GM19468 (cell line): ENCODE results near the gene ZNF428.
"Not testable (repeated sequence)": the region's sequence is repeated elsewhere in the genome, so short reads cannot be mapped to it uniquely, and the experiment has no call there.

Experiments
- ATAC-seq: cut with Tn5 transposase; IDR thresholded peaks from one replicate; pipeline ENCODE4 v1.9.1; 2021; ENCODE audit warnings: mild to moderate bottlenecking, moderate library complexity, moderate number of reproducible peaks; ENCODE audit not compliant: unreplicated experiment; ENCODE audit errors: extremely low read depth

ZNF428 gene

GRCh38 chr19:43622070-43622469, 2.6 kb upstream of the ZNF428 start:
- no peak for ATAC-seq

GRCh38 chr19:43620061-43621001, 902 bp upstream of the ZNF428 start:
- ATAC-seq: no peak

- no peak for ATAC-seq
Observed at GRCh38 chr19:43618921-43619261, 538 bp downstream of the ZNF428 start.

- no peak for ATAC-seq
Observed at GRCh38 chr19:43616954-43617353, 2.5 kb downstream of the ZNF428 start.

DNA sequence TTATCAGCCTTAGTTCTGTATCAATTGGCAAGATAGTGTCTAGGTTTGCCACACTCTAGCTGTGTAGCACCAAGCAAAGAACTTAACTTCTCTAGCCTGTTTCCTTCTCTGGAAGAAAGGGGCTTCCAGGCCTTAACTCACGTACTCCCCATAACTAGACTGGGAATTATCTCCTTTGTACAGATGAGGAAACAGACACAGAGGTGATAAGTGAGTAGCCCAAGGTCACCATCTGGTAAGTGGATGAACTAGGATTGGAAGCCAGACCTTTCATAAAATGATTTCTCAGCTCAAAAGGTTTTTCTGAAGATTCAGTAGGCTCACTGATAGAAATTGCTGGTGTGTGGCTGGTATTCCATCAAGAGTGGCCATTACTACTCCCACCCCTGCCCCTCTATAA, 3.1 kb downstream of the ZNF428 start:
- no peak for ATAC-seq

DNA sequence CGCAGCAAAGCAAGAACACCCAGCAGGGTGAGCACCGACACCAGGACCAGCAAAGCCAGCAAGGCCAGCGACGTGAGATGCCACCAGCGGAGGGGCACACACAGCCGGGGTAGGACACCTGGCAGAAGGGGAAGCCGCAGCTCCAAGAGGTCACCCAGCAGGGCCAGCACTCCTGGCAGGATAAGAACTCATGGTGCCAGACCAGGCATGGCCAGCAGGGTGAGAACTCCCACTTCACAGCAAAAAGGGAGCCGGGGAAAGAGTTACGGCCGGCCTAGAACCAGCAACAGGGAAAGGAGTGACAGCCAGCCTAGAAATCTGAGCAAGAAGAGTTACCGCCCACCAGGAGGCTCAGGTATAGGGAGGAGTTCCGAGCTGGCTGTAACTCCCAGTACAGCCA, 7.1 kb downstream of the ZNF428 start:
- ATAC-seq: no peak

- no peak for ATAC-seq
Observed at GRCh38 chr19:43611788-43612187, 7.6 kb downstream of the ZNF428 start, which contains the start of gene SRRM5. TSS of gene SRRM5 (plus strand) at chr19:43612088. CDS start at chr19:43612122, 34 bp downstream.

DNA sequence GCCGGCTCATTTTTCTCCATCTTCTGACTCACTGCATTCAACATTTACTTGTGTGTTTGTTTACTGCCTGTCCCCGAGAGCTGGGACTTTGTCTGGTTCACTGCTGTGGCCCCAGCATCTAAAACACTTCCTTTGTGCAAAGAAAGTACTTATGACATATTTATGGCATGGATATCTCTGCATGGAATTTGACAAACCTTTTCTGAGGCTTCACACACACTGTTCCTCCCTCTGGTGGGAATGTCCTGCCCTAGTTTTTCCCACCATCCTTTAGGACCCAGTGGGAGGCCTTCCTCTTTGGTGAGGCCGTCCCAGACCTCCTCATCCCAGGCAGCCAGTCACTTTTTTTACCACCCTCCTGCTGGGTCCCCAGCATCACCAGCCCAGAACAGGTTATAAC, 8.9 kb downstream of the ZNF428 start:
- ATAC-seq: no peak

DNA sequence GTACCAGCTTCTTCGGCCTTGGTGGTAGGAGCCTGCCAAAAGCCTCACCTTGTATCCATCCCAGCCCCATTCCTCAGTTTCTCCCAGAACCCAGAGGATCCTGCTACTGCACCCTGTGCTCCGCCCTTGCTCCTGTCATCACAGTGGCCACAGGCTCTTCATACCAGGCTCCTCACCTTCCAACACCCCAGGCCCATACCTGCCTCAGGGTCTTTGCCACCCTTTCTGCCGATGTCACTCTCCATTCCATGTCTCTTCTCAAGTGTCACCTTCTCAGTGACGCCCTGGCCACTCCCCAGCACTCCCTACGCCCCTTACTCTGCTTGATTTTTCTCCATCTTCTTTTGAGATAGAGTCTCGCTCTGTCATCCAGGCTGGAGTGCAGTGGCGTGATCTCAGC, 9.6 kb downstream of the ZNF428 start:
- no peak for ATAC-seq

GRCh38 chr19:43607238-43608205, 11.9 kb downstream of the ZNF428 start:
- no peak for ATAC-seq

- ATAC-seq: no peak
Observed at GRCh38 chr19:43606569-43607229, 12.7 kb downstream of the ZNF428 start.

DNA sequence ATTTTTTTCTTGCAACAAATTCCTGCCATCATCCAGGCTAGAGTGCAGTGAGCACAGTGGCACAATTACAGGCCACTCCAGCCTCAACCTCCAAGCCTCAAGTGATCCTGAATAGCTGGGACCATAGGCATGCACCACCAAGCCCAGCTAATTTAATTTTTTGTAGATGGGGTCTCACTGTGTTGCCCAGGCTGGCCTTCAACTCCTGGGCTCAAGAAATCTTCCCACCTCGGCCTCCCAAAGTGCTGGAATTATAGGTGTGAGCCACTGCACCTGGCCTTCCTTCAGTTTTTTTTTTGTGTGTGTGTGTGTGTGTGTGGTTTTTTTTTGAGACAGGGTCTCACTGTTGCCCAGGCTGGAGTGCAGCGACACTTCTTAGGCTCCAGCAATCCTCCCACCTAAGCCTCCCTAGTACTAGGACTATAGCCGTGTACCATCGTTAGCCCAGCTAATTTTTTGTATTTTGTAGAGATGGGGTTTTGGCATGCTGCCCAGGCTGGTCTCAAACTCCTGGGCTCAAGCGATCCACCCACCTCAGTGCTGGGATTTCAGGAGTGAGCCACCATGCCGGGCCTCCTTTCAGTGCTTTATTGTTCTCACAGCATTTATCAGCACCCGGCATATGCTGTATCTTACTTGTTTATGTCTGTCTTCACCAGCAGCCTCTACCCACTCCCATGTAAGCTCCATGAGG, 13.4 kb downstream of the ZNF428 start:
- no peak for ATAC-seq

DNA sequence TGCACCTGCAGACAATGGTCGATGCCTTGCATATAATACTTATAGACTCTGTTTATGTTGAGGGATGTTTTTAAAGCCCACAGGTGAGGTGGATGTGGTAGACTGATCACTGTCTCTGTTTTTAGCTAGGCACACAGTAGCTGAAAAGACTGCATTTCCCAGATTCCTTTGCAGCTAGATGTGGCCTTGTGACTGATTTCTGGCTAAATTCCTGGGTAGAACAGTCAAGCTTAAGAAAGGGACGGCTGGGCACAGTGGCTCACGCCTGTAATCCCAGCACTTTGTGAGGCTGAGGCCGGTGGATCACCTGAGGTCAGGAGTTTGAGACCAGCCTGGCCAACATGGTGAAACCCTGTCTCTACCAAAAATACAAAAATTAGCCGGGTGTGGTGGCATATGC, 19.1 kb downstream of the ZNF428 start:
- ATAC-seq: not testable (repeated sequence)

DNA sequence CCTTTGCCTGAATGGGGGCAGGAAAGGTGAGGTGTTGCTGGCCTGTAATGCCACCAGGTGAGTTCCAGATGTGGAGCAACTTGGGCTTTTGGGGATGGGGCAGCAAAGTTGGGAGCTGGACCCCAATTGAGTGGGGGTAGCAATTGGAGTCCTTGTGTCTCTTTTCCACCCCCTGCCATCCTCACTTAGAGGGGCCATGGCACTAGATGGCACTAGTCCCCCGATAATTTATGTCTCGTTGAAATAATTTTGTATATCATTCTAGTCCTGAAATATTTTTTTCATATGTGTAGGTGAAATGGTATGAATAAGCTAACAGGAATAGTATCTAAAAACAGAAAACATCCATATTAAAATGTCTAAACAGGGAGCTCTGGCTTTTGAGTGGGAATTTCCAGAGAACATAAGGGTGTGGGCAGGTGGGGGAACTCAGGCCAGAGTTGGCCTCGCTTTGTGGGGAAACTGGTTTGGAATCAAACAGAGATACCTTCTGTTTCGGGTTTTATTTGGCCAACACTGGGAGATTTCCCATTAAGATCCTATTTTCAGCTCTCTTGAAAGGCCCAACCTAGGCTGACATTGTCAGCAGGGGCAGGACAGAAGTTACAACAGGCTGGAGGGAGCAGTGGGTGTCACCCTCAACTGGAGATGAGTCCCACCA, 19.7 kb downstream of the ZNF428 start:
- ATAC-seq: no peak

- no peak for ATAC-seq
Observed at GRCh38 chr19:43598445-43599240, 20.8 kb downstream of the ZNF428 start.

DNA sequence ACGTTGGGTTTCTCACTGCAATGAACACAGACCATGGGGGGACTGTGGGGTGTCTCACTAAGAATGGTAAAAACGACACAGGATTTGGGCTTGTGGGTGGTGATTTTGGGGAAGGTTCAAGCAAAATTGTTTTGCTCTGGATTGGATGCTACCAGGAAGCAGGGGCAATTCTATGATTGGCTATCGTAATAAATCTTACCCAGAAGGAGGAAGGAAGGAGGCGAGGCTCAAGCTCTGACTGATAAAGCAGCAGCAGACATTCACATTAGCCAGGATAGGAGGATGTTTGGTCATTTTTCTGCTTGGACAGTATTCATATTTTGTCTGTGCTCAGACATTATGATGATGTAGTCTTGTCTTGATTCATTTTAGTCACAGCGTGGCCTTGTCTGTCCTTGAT, 21.6 kb downstream of the ZNF428 start:
- ATAC-seq: no peak

DNA sequence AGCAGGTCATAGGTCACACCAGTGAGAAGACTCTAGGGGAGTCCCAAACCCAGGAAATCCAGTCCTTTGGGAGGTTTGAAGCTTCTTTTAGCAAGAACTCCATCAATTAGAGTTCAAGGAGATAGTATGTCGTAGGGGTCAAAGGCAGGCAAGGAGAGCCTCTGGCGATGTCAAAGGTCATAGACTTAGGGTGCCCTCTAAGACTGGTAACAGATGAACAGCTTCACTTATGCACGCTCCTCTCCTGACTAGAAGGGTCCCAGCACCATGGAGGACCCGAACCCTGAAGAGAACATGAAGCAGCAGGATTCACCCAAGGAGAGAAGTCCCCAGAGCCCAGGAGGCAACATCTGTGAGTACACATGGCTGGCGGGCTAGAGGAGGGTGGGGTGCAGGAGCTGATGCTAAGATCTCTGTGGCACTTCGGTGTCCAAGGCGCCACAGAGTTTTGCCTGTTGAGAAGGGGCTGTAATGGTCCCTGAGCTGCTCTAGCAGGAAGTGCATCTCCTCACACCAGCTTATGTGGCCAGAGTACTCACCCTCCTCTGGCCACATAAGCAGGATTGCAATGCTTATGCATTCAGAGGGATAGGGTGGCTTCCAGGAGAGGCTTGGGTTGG, 22.5 kb downstream of the ZNF428 start:
- ATAC-seq: no peak
